ENCODE results near the gene ETF1.
"Not testable (repeated sequence)": the region's sequence is repeated elsewhere in the genome, so short reads cannot be mapped to it uniquely, and the experiment has no call there.

ETF1 gene

DNA sequence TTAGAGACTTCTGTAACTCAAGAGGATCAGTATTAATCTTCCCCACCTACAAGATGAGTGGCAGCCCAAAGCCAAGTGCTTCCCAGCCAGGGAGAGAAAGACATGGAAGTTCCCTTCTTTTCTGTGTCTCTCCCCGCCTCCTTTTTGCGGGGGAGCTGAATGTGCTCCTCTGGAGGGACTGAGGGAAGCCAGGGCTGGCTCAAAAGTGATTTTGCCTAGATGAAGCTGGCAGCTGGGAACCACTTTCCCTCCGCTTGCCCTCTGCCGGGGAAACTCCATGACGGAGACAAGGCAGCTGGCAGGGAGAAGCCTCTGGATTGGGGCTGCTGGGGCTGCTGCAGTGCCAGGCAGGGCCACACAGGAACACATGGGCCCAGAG is 53.4 kb downstream of the ETF1 start:
- no peak for DNase-seq

DNA sequence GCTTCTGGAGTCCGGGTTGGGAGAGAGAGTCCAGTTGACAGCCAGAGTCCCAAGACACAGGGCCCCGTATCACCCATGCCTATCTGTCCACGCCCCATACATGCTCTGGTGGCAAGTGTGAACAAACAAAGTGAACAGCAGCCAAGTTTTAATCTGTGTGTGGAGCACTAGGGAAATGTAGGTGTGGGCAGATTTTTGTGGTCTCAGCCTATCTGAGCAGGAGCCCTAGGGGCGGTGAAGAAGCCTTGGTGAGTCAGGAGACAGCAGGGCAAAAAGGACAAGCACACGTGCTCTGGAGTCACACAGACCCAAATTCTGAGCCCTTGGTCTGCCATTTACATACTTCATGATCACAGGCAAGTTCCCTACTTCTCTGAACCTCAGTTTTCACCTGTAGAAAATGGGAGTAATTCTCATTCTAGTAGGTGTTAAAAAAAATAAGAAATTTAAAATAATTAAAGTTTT is 54.5 kb downstream of the ETF1 start:
- no peak for DNase-seq

- no peak for DNase-seq
These were observed 60.4 kb downstream of the ETF1 start for GRCh38 chr5:138482638-138483037.

- DNase-seq, result no peak
These were observed 66.1 kb downstream of the ETF1 start for GRCh38 chr5:138476918-138477317.

- not testable (repeated sequence) for DNase-seq
These were observed 69.9 kb downstream of the ETF1 start for GRCh38 chr5:138473151-138473550.

DNA sequence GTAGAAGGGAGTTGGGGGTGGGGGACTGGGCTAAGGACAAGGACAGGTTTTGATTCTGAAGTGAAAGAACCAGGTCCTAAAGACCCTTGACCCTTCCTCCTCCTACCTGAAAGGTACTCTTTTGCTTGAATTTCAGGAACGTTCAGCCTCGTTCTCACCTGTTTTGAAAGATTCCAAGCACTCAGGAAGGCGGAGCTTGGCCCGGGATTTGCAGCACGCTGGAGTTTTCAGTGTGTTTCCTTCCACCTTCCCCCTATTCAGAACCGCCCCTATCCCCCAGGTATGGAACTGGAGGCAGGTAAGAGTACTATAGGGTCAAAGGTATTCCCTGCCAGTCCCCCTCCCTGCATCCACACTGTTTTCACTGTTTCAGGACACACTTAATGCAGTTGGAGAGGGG is 70.7 kb downstream of the ETF1 start:
- DNase-seq, result no peak

DNA sequence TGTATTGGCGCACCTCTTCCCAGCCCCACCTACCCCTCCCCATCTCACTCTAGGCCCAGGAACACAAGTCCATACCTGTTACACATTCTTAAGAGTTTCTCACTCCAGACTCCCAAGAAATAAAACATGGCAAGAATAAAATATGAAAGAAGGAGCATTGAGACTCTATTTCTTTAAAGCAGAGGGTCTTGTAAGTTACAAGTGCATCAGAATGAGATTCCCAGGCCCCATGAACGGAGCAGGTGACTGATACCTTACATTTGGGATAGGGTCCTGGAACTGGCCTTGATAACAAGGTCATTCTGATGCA is 72.0 kb downstream of the ETF1 start:
- no peak for DNase-seq

GRCh38 chr5:138470322-138471051 is 72.5 kb downstream of the ETF1 start:
- no peak for DNase-seq

DNA sequence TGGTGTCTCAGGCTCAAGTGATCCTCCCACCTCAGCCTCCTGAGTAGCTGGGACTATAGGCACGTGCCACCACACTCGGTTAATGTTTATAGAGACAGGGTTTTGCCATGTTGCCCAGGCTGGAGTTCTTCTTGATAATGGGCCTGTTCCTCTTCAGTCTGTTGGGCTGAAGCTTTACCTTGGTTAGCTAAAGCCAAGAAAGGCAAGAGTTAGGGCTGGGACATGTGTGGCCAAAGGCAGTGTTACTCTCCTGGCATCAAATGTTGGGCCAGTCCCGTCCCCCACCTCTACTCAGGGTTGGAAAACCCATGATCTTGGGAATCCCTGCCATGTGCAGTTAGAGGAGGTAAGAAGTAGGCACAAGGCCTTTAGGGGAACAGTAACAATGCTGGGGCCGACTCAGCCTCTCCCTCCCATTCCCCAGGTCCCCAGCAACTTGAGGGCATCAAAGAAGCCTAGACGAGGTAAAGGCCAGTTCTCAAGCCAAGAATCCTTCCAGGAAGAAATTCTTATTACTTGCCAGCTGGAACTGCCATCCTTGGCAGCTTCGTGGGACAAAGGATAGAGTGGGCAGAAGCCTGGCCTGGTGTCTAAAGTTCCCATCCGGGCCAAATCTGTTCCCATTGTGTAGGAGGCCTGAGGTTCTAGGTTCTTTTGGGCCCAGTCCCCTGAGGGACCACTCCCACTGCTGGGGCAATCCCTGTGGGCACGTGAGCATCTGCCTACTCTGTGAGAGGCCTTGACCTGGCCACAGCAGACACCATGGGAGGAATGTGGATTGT is 73.3 kb downstream of the ETF1 start:
- DNase-seq, result no peak

GRCh38 chr5:138468966-138469539 is 74.0 kb downstream of the ETF1 start:
- DNase-seq, result no peak

DNA sequence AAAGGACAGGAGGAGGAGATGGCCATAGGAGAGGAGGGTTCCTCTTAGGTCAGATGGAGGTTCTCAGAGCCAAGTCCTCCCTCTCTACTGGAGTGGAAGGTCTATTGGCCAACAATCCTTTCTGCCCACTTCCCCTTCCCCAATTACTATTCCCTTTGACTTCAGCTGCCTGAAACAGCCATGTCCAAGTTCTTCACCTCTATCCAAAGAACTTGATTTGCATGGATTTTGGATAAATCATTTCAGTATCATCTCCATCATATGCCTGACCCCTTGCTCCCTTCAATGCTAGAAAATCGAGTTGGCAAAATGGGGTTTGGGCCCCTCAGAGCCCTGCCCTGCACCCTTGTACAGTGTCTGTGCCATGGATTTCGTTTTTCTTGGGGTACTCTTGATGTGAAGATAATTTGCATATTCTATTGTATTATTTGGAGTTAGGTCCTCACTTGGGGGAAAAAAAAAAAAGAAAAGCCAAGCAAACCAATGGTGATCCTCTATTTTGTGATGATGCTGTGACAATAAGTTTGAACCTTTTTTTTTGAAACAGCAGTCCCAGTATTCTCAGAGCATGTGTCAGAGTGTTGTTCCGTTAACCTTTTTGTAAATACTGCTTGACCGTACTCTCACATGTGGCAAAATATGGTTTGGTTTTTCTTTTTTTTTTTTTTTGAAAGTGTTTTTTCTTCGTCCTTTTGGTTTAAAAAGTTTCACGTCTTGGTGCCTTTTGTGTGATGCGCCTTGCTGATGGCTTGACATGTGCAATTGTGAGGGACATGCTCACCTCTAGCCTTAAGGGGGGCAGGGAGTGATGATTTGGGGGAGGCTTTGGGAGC is 74.7 kb downstream of the ETF1 start:
- no peak for DNase-seq

- DNase-seq, result no peak
These were observed 75.3 kb downstream of the ETF1 start for GRCh38 chr5:138467711-138468132.

DNA sequence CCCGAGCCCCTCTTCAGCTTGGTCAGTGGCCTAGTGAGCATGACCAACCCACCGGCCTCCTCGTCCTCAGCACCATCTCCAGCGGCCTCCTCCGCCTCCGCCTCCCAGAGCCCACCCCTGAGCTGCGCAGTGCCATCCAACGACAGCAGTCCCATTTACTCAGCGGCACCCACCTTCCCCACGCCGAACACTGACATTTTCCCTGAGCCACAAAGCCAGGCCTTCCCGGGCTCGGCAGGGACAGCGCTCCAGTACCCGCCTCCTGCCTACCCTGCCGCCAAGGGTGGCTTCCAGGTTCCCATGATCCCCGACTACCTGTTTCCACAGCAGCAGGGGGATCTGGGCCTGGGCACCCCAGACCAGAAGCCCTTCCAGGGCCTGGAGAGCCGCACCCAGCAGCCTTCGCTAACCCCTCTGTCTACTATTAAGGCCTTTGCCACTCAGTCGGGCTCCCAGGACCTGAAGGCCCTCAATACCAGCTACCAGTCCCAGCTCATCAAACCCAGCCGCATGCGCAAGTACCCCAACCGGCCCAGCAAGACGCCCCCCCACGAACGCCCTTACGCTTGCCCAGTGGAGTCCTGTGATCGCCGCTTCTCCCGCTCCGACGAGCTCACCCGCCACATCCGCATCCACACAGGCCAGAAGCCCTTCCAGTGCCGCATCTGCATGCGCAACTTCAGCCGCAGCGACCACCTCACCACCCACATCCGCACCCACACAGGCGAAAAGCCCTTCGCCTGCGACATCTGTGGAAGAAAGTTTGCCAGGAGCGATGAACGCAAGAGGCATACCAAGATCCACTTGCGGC is 75.9 kb downstream of the ETF1 start:
- DNase-seq, result no peak

- no peak for DNase-seq
These were observed 76.7 kb downstream of the ETF1 start for GRCh38 chr5:138466125-138466899.

DNA sequence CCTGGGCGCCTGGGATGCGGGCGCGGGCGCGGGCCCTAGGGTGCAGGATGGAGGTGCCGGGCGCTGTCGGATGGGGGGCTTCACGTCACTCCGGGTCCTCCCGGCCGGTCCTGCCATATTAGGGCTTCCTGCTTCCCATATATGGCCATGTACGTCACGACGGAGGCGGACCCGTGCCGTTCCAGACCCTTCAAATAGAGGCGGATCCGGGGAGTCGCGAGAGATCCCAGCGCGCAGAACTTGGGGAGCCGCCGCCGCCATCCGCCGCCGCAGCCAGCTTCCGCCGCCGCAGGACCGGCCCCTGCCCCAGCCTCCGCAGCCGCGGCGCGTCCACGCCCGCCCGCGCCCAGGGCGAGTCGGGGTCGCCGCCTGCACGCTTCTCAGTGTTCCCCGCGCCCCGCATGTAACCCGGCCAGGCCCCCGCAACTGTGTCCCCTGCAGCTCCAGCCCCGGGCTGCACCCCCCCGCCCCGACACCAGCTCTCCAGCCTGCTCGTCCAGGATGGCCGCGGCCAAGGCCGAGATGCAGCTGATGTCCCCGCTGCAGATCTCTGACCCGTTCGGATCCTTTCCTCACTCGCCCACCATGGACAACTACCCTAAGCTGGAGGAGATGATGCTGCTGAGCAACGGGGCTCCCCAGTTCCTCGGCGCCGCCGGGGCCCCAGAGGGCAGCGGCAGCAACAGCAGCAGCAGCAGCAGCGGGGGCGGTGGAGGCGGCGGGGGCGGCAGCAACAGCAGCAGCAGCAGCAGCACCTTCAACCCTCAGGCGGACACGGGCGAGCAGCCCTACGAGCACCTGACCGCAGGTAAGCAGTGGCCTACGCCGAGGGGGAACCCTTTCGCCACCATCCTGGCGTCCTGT is 77.5 kb downstream of the ETF1 start, which contains the start of gene EGR1:
Gene EGR1, plus strand, starts transcription at position 219 of the 864 bp plus-strand sequence. Its CDS starts 283 bp downstream, at position 502.
- DNase-seq, result peak; percentile 96

DNA sequence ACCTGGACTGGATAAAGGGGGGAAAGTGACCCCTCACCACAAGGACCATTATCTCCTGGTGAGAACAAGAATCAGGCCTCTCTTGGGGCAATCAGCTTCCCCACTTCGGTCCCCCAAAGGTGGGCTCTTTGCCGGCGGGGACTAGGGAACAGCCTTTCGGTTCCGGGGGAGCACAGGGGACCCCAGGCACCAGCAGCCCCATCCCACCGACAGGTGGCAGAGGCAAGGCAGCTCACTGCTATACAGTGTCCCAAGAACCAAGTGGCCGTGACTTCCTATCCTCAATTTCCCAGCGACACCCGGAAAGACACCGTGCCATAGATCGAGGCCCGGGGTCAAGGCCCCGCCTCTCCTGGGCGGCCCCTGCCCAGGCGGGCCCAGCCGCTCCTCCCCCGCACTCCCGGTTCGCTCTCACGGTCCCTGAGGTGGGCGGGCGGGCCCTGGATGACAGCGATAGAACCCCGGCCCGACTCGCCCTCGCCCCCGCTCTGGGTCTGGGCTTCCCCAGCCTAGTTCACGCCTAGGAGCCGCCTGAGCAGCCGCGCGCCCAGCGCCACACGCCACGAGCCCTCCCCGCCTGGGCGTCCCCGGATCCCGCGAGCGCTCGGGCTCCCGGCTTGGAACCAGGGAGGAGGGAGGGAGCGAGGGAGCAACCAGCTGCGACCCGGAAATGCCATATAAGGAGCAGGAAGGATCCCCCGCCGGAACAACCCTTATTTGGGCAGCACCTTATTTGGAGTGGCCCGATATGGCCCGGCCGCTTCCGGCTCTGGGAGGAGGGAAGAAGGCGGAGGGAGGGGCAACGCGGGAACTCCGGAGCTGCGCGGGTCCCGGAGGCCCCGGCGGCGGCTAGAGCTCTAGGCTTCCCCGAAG is 78.4 kb downstream of the ETF1 start:
- DNase-seq, result peak; percentile 98

GRCh38 chr5:138464008-138464387 is 79.0 kb downstream of the ETF1 start:
- DNase-seq, result peak; percentile 94

DNA sequence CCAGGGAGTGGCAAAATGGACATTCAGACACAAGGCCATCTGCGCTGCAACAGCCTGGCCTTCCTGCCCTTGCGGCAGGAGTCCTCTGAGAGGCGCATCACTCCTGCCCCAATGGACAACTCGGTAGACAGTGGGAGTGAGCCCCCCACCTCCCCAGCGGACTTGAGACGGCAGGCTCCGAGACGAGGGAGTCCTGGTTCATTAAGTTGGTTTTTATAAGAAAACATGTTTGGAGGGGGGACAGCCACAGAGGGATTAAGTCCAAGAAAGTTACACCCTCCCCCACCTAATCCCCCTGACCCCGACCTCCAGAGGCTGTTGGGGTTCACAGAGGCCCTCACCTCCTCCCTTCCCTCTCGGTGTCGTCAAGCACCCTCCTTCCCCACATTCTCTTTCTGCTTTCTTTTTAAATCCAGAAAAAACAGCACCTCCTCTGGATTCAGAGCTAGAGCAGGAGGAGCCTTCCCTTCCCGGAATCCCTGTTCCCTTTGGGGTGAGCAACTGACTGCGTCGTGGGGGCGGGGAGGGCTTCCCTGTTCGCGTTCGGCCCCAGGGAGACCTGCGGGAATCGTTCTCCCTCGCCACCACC is 79.5 kb downstream of the ETF1 start:
- DNase-seq, result no peak

Measured in central memory CD4-positive, alpha-beta T cell (primary cell).